Esophagus (tissue), 2 donors: Measurements from ENCODE around the gene ZNF423. TPM values are rescaled to one million over a fixed set of nuclear protein-coding genes. Genes with fewer than 3 reads are reported as not detected.

Source experiments
- H3K27ac ChIP-seq, 2 donors: one replicate each; pipeline ENCODE4 v1.5.1; 2013; ENCODE audit warnings: low read depth in 2 of 2, mild to moderate bottlenecking in 2 of 2, inconsistent platforms in 1 of 2, low read length in 1 of 2, moderate library complexity in 1 of 2
- H3K27me3 ChIP-seq, 2 donors: one replicate each; pipeline ENCODE4 v1.6.1; 2013; ENCODE audit warnings: low read length in 2 of 2, control low read depth in 1 of 2, mild to moderate bottlenecking in 1 of 2; ENCODE audit not compliant: insufficient read depth in 2 of 2, control insufficient read depth in 1 of 2
- H3K36me3 ChIP-seq, 2 donors: one replicate each; pipeline ENCODE4 v1.6.1; 2013; ENCODE audit warnings: low read length in 1 of 2; ENCODE audit not compliant: control insufficient read depth in 2 of 2, insufficient read depth in 2 of 2
- H3K4me1 ChIP-seq, 2 donors: one replicate each; pipeline ENCODE4 v1.6.1; 2013; ENCODE audit warnings: low read length in 1 of 2; ENCODE audit not compliant: control insufficient read depth in 2 of 2, insufficient read depth in 2 of 2
- H3K4me3 ChIP-seq, 2 donors: one replicate each; pipeline ENCODE4 v1.5.1; 2013; ENCODE audit warnings: low read length in 2 of 2, mild to moderate bottlenecking in 2 of 2, low read depth in 1 of 2, moderate library complexity in 1 of 2
- H3K9me3 ChIP-seq, 2 donors: one replicate each; pipeline ENCODE4 v1.6.1; 2013; ENCODE audit warnings: mild to moderate bottlenecking in 2 of 2, low read depth in 1 of 2, low read length in 1 of 2, moderate library complexity in 1 of 2; ENCODE audit not compliant: control insufficient read depth in 2 of 2, insufficient read depth in 1 of 2
- WGBS, 2 donors: extraction: QIAGEN DNeasy Blood & Tissue Kit; methylation state at CpG; one replicate each; pipeline ENCODE4 v1.1.7; 2013; 5-methylcytosine and 5-hydroxymethylcytosine counted together
- polyA plus RNA-seq, 2 donors: library from polyadenylated mRNA; stranded (reverse); fragments of 200-250 nt; gene quantifications; one replicate each; pipeline ENCODE4 v1.2.3, GENCODE V29; 2013
- donor health status: healthy with polysubstance abuse.
- donor health status: Bipolar disorder and iron deficiency.

ZNF423 gene
- polyA plus RNA-seq, 2 donors = 0.53 to 0.67 TPM

DNA sequence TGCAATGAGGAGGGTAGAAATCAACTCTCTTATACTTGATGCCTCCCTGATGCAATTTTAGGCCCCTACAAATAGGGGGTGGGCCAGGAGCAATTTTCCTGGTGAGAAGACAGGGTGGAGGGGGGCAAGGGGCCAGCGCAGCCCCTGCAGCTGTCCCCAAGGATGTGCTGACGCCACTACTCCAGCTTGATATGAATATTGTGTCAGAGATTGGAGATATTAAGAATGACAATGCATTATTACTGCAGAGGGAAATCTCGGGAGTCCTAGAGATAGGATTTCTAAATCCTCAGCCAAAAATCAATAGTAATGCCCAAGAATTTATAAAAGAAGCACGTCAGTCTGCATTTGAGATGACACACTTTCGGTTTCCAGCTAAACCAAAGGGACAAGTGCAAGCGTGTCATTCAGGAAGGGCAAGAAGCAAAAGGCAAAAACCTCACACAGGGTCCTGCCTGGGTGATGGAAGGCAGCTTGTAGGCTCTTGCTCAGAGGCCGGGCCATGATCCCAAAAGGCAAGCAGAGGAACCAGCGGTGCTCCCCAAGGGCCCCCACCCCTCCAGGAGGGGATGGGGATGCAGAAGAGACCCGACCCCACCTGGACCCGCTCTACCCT lies 303.5 kb downstream of the ZNF423 start:
- 58 to 63% methylated on average over 10 of the region's 10 CpGs for WGBS, 2 donors
- Histone ChIP-seq H3K27ac (no peak overlapping the region), H3K4me1 (no peaks in the 10 kb centered on the region), H3K36me3 (no peaks in the 10 kb centered on the region), H3K4me3 (no peak overlapping the region), H3K27me3 (no peaks in the 10 kb centered on the region), H3K9me3 (no peaks in the 10 kb centered on the region)

DNA sequence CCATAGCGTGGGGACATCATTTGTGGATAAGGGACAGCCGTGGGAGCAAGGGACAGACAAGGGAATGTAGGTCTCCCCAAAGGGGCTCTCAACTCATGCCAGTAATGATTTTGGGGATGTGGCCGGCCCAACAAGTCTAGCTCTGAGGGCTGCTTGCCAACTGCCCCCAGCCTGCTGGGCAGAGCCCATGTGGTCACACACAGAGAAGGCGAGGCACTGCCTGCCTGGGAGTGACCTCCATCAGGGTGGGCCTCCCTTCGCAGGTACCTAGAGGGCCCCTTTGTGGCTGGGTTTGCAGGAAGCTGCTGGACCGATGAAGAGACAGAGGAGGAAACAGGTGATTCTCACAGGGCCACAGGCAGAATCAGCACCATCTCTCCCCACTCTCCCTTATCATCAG lies 305.2 kb downstream of the ZNF423 start:
- H3K27me3 ChIP-seq = no peaks in the 10 kb centered on the region
- H3K4me3 ChIP-seq = no peak overlapping the region
- WGBS, 2 donors = 83 to 84% methylated on average over 6 of the region's 6 CpGs
- H3K36me3 ChIP-seq = no peaks in the 10 kb centered on the region
- H3K27ac ChIP-seq = no peak overlapping the region
- H3K4me1 ChIP-seq = no peaks in the 10 kb centered on the region
- no peaks in the 10 kb centered on the region for H3K9me3 ChIP-seq

DNA sequence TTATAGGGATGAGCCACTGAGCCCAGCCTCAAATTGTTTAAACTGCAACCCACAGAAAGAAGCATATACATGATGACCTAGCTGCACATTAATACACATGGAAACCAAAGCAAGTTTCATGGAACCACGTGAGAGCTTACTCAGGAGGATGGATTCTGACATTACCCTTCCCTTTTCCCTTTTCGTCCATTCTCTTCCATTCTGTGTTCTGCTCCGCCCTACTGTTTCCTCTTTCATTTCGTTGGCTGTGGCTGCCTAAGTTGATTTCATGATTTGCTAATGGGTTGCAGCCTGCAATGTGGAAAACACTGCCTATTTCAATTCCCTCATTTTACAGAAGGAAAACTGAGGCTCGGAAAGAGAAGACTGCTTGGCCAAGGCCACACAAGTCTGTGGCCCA lies 305.8 kb downstream of the ZNF423 start:
- Histone ChIP-seq H3K27me3 (no peaks in the 10 kb centered on the region), H3K4me1 (no peaks in the 10 kb centered on the region), H3K27ac (no peak overlapping the region), H3K9me3 (no peaks in the 10 kb centered on the region), H3K36me3 (no peaks in the 10 kb centered on the region), H3K4me3 (no peak overlapping the region)
- WGBS, 2 donors = 86% methylated on average over 5 of the region's 5 CpGs

- Histone ChIP-seq H3K4me3 (no peak overlapping the region), H3K4me1 (no peaks in the 10 kb centered on the region)
Observed at GRCh38 chr16:49548325-49548970, 307.5 kb downstream of the ZNF423 start.

DNA sequence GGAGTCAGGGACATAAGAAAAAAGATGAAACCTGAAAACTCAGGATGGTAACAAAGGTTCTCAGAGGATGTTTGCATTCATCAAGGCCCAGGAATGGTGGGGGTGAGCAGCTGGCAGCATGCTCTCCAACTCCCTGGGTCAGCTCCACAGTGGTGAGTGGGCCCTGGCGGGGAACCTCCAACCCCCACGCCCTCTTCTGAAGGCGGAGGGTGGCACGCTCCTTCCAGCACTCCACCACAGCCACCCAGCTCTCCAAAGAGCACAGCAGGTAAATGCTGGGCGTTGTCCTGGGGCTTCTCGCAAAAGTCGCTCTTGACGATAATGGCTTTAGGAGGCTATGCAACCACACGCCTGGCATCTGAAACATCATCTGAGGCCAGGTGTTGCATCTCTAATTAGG lies 308.5 kb downstream of the ZNF423 start:
- 90 to 92% methylated on average over 9 of the region's 9 CpGs for WGBS, 2 donors
- no peak overlapping the region for H3K4me3 ChIP-seq
- H3K4me1 ChIP-seq = no peaks in the 10 kb centered on the region
- no peak overlapping the region for H3K27ac ChIP-seq
- H3K27me3 ChIP-seq = no peaks in the 10 kb centered on the region
- H3K9me3 ChIP-seq = peaks cover 0 to 1% of the 10 kb centered on the region in 2 donors
- no peaks in the 10 kb centered on the region for H3K36me3 ChIP-seq

More at GRCh38 chr16:49548325-49548970, 307.5 kb downstream of the ZNF423 start:
- Histone ChIP-seq H3K27me3 (no peaks in the 10 kb centered on the region), H3K27ac (no peak overlapping the region), H3K9me3 (no peaks in the 10 kb centered on the region), H3K36me3 (no peaks in the 10 kb centered on the region)
- WGBS, 2 donors = 75 to 81% methylated on average over 12 to 14 of the region's 14 CpGs

- H3K4me1 ChIP-seq = no peaks in the 10 kb centered on the region
- no peak overlapping the region for H3K27ac ChIP-seq
- H3K9me3 ChIP-seq = peaks cover 0 to 5% of the 10 kb centered on the region in 2 donors
- WGBS, 2 donors = 83% methylated on average over 1 of the region's 1 CpG
- H3K4me3 ChIP-seq = no peak overlapping the region
- H3K36me3 ChIP-seq = no peaks in the 10 kb centered on the region
- H3K27me3 ChIP-seq = no peaks in the 10 kb centered on the region
Observed at GRCh38 chr16:49546735-49547134, 309.2 kb downstream of the ZNF423 start.

DNA sequence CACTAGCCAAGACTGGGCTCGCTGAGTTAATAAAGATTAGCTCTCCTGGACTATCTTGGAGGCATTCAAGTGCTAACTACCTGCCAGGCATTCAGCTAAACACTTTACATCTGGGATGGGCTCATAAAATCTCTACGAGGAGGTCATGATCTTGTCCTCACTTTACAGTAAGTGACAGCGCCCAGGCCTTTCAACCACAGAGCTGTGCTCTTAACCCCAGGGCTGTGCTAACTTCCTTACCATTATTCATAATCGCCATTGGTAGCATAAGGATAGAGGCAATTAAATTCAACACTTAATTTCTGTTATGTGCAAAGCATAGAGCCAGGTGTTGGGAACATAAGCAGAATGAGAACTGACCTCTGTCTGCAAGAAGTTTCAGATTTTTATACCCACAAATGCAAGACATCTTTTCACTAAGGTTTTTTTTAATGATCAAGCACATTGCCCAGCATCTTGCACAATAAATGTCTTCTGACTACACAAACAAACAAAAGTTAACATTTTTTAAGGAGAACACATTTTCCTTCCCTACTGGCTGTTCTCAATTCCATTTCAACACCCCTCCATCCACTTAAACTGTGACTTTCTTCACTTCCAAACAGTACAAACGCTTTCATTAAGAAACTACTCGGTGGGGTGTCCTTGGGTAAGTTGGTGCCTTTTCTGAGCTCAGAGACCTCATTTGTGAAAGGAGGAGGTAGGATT lies 310.0 kb downstream of the ZNF423 start:
- whole genome bisulfite sequencing, 2 donors = 70 to 74% methylated on average over 6 of the region's 6 CpGs
- Histone ChIP-seq H3K4me3 (no peak overlapping the region), H3K27me3 (no peaks in the 10 kb centered on the region), H3K4me1 (no peaks in the 10 kb centered on the region), H3K27ac (no peak overlapping the region), H3K9me3 (peaks cover 0 to 5% of the 10 kb centered on the region in 2 donors), H3K36me3 (no peaks in the 10 kb centered on the region)

GRCh38 chr16:49545243-49545642 lies 310.7 kb downstream of the ZNF423 start:
- no peaks in the 10 kb centered on the region for H3K36me3 ChIP-seq
- no peaks in the 10 kb centered on the region for H3K4me1 ChIP-seq
- no peaks in the 10 kb centered on the region for H3K27me3 ChIP-seq
- H3K27ac ChIP-seq = no peak overlapping the region
- 96% methylated on average over 4 of the region's 4 CpGs for WGBS, 2 donors
- H3K9me3 ChIP-seq = peaks cover 0 to 5% of the 10 kb centered on the region in 2 donors
- H3K4me3 ChIP-seq = no peak overlapping the region

DNA sequence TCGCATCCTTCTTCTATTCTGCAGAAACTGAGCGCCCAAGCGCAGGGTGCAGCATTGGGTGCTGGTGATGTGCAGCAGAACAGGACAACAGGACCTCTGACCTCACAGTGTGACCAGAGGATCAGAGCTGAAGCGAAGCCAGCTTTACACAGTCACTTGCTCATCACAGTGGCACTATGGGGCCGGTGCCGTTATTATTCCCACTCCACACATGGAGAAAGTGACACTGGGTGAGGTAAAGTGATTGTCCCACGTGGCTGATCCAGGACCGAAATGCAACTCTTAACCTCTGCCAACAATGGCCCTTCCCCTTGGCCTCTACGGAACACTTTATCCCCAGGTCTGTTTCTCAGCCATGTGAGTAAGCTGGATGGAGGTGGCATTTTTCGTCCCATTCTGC lies 311.1 kb downstream of the ZNF423 start:
- Histone ChIP-seq H3K36me3 (no peaks in the 10 kb centered on the region), H3K4me3 (no peak overlapping the region), H3K27ac (no peak overlapping the region), H3K27me3 (no peaks in the 10 kb centered on the region), H3K4me1 (no peaks in the 10 kb centered on the region), H3K9me3 (peaks cover 0 to 5% of the 10 kb centered on the region in 2 donors)
- WGBS, 2 donors = 91 to 93% methylated on average over 10 of the region's 10 CpGs
